Measurements from ENCODE around the gene HYAL1. TPM values are rescaled to one million over a fixed set of nuclear protein-coding genes. Genes with fewer than 3 reads are reported as not detected.

Gene HYAL1
- polyA plus RNA-seq, 3 donors, result 6.1 to 7.4 (median 7.2) TPM

- DNase-seq (ENCODE audit: extremely low read depth in 1 of 11, low read depth in 9 of 11, low spot score in 4 of 11), result no peak
These were observed 36.2 kb upstream of the HYAL1 start for GRCh38 chr3:50339485-50340146.

DNA sequence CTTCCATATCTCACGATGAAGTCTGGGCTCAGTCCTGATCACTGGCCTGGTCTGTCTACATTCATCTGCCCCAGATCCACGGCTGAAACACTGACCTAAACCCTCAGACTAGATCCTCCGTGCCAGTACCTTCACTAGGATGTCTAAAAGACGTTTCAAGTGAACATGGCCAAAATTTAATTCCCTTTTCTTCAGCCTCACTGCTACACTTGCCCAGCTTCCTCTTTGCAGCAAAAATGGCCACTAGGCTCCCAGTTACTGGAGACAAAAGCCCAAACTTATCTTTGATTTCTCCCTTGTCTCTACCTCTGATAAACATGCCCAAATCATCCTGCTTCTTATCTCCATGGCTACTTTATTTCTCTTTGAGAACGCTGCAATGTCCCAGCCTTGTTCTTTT is 35.6 kb upstream of the HYAL1 start:
- no peak for DNase-seq (ENCODE audit: extremely low read depth in 1 of 11, low read depth in 9 of 11, low spot score in 4 of 11)

- peak; percentile 87 to 98 (median 97) for DNase-seq (ENCODE audit: extremely low read depth in 1 of 11, low read depth in 9 of 11, low spot score in 4 of 11)
These were observed 33.9 kb upstream of the HYAL1 start for GRCh38 chr3:50337175-50337861.

- DNase-seq (ENCODE audit: extremely low read depth in 1 of 11, low read depth in 9 of 11, low spot score in 4 of 11), result no peak
These were observed 33.2 kb upstream of the HYAL1 start for GRCh38 chr3:50336452-50337174.

- DNase-seq (ENCODE audit: extremely low read depth in 1 of 11, low read depth in 9 of 11, low spot score in 4 of 11), result no peak
These were observed 31.1 kb upstream of the HYAL1 start for GRCh38 chr3:50334339-50335075.

GRCh38 chr3:50333744-50334328 is 30.5 kb upstream of the HYAL1 start:
- DNase-seq (ENCODE audit: extremely low read depth in 1 of 11, low read depth in 9 of 11, low spot score in 4 of 11), result no peak

DNA sequence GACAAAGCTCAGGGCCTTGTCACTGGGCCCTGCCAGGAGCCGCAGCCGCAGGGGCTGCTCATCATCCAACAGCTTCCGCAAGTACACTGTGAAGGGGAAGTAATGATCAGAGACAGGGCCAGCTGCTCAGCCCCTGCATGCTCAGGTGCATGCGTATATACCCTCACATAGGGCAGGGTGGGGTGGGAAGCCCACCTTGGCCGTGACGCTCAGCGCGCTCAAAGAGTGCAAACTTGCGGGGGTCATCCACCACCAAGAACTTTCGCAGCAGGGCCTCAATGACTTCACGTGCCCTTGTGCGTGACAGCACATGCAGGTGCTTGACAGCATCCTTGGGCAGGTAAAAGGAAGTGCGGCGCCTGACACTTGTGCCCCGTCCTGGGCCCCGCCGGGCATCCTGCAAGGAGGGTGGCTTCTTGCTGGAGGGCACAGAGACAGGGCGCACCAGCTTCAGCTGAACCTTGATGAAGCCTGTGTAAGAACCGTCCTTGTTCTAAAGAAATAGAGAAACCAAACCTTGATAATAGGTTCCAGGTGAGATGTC is 28.1 kb upstream of the HYAL1 start:
- no peak for DNase-seq (ENCODE audit: extremely low read depth in 1 of 11, low read depth in 9 of 11, low spot score in 4 of 11)

DNA sequence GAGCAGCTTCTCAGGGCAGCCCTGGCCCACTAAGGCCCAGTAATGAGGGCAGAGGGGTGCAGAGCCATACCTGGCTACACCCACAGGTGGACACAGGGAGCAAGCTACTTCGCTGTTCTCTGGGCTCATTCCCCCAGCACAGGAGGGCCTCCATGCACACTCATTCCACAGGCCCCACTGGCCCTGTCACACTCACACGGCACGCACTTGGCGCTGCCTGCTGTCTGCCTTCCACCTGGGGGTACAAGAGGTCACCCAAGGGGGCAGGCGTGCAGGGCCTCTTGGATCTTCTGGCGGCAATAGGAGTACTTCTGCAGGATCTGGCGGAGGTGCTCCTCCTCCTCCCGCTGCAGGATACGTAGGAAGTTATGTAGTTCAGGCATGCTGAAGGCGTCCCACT is 27.0 kb upstream of the HYAL1 start:
- DNase-seq (ENCODE audit: extremely low read depth in 1 of 11, low read depth in 9 of 11, low spot score in 4 of 11), result no peak

- peak; percentile 89 to 98 (median 96) for DNase-seq (ENCODE audit: extremely low read depth in 1 of 11, low read depth in 9 of 11, low spot score in 4 of 11)
These were observed 24.7 kb upstream of the HYAL1 start, which contains the start of gene TUSC2 for GRCh38 chr3:50327943-50328691. TUSC2 (minus strand) TSS chr3:50328223; CDS start chr3:50328099, 124 bp downstream.

- DNase-seq (ENCODE audit: extremely low read depth in 1 of 11, low read depth in 9 of 11, low spot score in 4 of 11), result no peak
These were observed 23.8 kb upstream of the HYAL1 start for GRCh38 chr3:50327129-50327528.

DNA sequence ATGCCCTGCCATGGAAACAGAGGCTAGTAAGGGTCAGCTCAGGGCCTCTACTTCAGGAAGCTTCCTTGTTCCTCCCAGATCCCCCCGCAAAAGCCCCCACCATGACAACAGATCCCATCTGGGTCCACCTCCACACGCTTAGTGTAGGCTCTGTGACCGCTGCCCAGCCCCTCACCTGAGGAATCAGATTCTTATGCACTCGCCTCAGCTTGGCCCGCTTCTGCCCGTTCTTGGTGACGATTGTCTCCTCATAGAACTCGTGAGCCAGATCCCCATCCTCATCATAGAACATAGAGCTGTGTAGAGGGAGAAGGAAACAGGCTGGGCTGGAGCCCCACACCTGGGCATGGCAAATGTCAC is 22.8 kb upstream of the HYAL1 start:
- no peak for DNase-seq (ENCODE audit: extremely low read depth in 1 of 11, low read depth in 9 of 11, low spot score in 4 of 11)

DNA sequence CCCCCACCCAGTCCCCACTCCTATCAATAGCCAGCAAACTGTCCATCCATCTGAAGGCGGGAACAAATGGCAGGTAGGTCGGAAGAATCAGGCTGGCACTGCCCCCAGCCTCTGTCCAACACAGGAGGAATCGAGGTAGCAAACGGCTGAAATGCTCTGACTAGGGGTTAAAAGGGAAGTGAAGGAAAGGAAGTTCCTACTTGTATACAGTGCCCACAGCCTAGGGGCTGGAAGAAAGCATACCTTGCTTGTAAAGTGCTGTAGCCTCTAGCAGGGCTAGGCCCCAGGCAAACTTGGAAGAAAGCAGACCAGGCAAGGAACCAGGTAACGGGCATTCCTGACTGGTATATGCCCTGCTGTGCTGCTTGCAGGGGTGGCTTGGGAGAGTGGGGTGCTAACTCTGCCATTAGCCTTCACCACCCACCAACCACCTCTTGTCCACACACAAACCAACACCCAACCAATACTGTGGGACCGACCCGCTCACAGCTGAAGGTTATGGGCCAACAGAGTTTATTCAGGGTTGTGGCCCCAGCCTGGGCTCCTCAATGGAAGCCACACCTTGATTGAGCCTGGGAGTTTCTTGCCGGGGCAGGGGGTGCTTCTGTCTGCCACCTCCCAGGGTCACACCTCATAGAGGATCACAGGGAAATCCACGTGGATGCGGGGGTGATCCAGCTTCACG is 22.3 kb upstream of the HYAL1 start:
- DNase-seq (ENCODE audit: extremely low read depth in 1 of 11, low read depth in 9 of 11, low spot score in 4 of 11), result no peak

DNA sequence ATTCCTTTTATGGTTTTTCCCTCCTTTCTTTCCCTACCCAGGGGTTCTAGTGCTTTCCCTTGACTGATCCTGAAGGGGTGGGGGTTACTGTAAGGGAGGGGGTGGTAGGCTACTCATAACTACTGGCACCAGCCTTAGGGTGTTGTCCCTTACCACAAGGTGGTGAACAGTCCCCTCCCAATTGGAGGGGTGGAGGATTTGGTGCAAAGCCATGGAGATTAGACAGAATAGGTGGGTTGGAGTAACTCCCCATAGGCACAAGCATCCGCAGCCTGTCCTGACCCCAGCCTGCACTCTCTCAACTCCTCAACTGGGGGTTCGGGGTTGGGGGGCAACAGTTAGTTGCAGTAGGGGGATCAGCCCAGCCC is 21.7 kb upstream of the HYAL1 start:
- no peak for DNase-seq (ENCODE audit: extremely low read depth in 1 of 11, low read depth in 9 of 11, low spot score in 4 of 11)

GRCh38 chr3:50324351-50325112 is 21.2 kb upstream of the HYAL1 start:
- DNase-seq (ENCODE audit: extremely low read depth in 1 of 11, low read depth in 9 of 11, low spot score in 4 of 11), result no peak

DNA sequence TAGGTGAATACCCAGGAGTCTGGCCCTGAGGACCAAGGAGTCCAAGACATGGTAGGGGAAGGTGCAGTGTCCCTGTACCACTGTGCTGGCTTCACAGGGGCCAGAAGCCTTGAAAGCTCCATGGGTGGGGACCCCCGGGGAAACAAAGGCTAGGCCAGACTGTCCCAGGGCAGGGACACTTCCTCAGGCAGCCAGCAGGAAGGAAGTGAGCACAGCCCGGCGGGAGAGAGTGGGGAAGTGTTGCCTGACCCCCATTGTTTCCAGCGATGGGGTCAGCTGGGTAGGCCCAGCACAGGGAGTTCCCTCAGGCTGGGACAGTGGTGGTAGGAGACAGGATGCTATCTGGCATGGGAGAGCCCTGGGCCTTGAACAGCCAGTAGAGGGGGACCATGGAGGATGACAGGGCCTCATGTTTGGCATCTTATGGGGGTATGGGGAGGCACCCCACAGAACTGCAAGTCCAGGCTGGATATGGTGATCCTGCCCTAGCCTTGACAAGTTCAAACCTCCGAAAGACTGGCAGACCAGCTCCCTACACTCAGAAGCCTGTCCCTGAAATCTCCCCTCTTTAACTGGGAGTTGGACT is 20.3 kb upstream of the HYAL1 start:
- DNase-seq (ENCODE audit: extremely low read depth in 1 of 11, low read depth in 9 of 11, low spot score in 4 of 11), result no peak

DNA sequence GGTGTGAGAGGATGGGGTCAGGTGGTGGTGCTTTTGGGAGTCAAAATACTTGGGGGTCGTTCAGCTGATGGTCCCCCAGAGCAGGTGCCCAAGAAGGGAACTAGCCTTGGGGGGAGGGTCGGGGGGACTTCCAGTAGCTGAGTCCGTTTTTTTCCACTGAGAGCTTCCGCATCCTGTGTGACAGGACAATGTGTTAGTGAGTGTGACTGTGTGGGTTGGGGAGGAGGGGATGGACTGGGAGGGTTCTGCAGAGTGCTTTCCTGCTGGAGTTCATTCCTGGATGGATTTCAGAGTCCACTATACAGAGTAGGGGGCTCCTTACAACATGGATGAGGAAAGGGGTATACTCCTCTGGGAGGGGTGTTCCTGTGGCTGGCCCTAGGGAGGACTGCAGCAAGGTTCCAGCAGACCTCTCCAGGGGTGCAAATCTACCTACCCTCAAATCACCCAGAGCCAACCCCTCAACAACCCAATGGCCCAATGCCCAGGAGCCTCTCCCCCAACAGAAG is 19.8 kb upstream of the HYAL1 start:
- DNase-seq (ENCODE audit: extremely low read depth in 1 of 11, low read depth in 9 of 11, low spot score in 4 of 11), result no peak

All from renal cortex interstitium (tissue), 11 donors.